Upper lobe of left lung (tissue), 6 donors: ENCODE results near the gene HS3ST3B1. TPM values are rescaled to one million over a fixed set of nuclear protein-coding genes. Genes with fewer than 3 reads are reported as not detected.

ENCODE experiments used
- ATAC-seq, 2 donors: fragments of 200-7000 bp; cut with Tn5 transposase; one replicate each; pipeline ENCODE4 v1.9.1; 2022; ENCODE audit warnings: mild to moderate bottlenecking in 2 of 2, moderate library complexity in 2 of 2; ENCODE audit not compliant: low FRiP score in 2 of 2
- DNase-seq, 2 donors: peaks; one replicate each; pipeline ENCODE4 v3.0.0-alpha.2; 2019 to 2020
- H3K27ac ChIP-seq, 4 donors: fragments of 200-600 bp; sonication (generic); one replicate each; pipeline ENCODE4 v1.5.1; 2016 to 2019
- H3K27me3 ChIP-seq, 4 donors: fragments of 200-600 bp; sonication (generic); one replicate each; pipeline ENCODE4 v1.5.1; 2017 to 2019
- H3K36me3 ChIP-seq, 4 donors: fragments of 200-600 bp; sonication (generic); one replicate each; pipeline ENCODE4 v1.5.1; 2016 to 2019
- H3K4me1 ChIP-seq, 4 donors: fragments of 200-600 bp; sonication (generic); one replicate each; pipeline ENCODE4 v1.5.1; 2018 to 2019
- H3K4me3 ChIP-seq, 4 donors: fragments of 200-600 bp; sonication (generic); one replicate each; pipeline ENCODE4 v1.5.1; 2017 to 2019; ENCODE audit warnings: mild to moderate bottlenecking in 2 of 4, moderate library complexity in 1 of 4
- H3K9me3 ChIP-seq, 4 donors: fragments of 200-600 bp; sonication (generic); one replicate each; pipeline ENCODE4 v1.5.1; 2018 to 2019
- CTCF ChIP-seq, 6 experiments: fragments of 450-650 bp in 4 of 6; fragments of 200-600 bp in 2 of 6; sonication (generic) in 2 of 6; IDR thresholded peaks; one replicate each; pipeline ENCODE4 v1.5.1; 2016 to 2019; ENCODE audit warnings: antibody characterized with exemption in 6 of 6
- EP300 ChIP-seq, 4 donors: sonication (generic); formaldehyde crosslinking; IDR thresholded peaks; one replicate each; pipeline ENCODE4 v1.5.1; 2017; ENCODE audit warnings: antibody characterized with exemption in 4 of 4, control low read depth in 2 of 4
- POLR2A ChIP-seq, 4 donors: fragments of 450-650 bp; IDR thresholded peaks; one replicate each; pipeline ENCODE4 v1.5.1; 2016 to 2017; ENCODE audit warnings: antibody characterized with exemption in 4 of 4, mild to moderate bottlenecking in 2 of 4
- POLR2AphosphoS5 ChIP-seq, 2 donors: sonication (generic); formaldehyde crosslinking; IDR thresholded peaks; one replicate each; pipeline ENCODE4 v1.5.1; 2017; ENCODE audit warnings: antibody characterized with exemption in 2 of 2
- WGBS, 2 donors: methylation state at CpG; one replicate each; pipeline ENCODE4 v1.1.5; 2017 to 2018; 5-methylcytosine and 5-hydroxymethylcytosine counted together
- total RNA-seq, 6 donors: library from RNA; depleted of rRNA in 4 of 6; stranded (reverse); fragments of >200 nt in 4 of 6; gene quantifications; one replicate each; pipeline versions ENCODE4 v1.1.0 to v1.2.1, GENCODE V29; 2016 to 2021
- donor health status: DM: no; HTN: no; CAD: no; lungs with moderate emphysema.
- donor health status: DM: no; HTN: yes; CAD: no; lungs with severe emphysema.

HS3ST3B1 gene
- total RNA-seq, 6 donors from 2014 or later = 2.7 to 7.2 (median 4.3) TPM

- Histone ChIP-seq H3K36me3 (no peaks in the 10 kb centered on the region), H3K27ac (no peak overlapping the region), H3K27me3 (no peaks in the 10 kb centered on the region), H3K9me3 (no peaks in the 10 kb centered on the region), H3K4me3 (no peak overlapping the region), H3K4me1 (peaks cover 0 to 3% (median 0%) of the 10 kb centered on the region in 4 donors)
- ATAC-seq = no peak
- no peak for TF ChIP-seq CTCF (IDR thresholded peaks at IDR 0.05)
- TF ChIP-seq POLR2A (IDR thresholded peaks at IDR 0.05) = no peak
- TF ChIP-seq POLR2AphosphoS5 (IDR thresholded peaks at IDR 0.05) = no peak
- TF ChIP-seq EP300 (IDR thresholded peaks at IDR 0.05) = no peak
- no peak for DNase-seq
- 76 to 84% methylated on average over 3 of the region's 3 CpGs for WGBS, 2 donors
Observed at GRCh38 chr17:14337596-14338079, 36.8 kb downstream of the HS3ST3B1 start.

- 53 to 60% methylated on average over 12 of the region's 12 CpGs for WGBS, 2 donors
- ATAC-seq = no peak
- no peak overlapping the region for H3K4me3 ChIP-seq
- no peaks in the 10 kb centered on the region for H3K9me3 ChIP-seq
- no peaks in the 10 kb centered on the region for H3K4me1 ChIP-seq
- H3K27ac ChIP-seq = no peak overlapping the region
- no peak for DNase-seq
- no peaks in the 10 kb centered on the region for H3K27me3 ChIP-seq
- H3K36me3 ChIP-seq = no peaks in the 10 kb centered on the region
- TF ChIP-seq POLR2AphosphoS5 (IDR thresholded peaks at IDR 0.05) = no peak
- no peak for TF ChIP-seq CTCF (IDR thresholded peaks at IDR 0.05)
- no peak for TF ChIP-seq POLR2A (IDR thresholded peaks at IDR 0.05)
- TF ChIP-seq EP300 (IDR thresholded peaks at IDR 0.05) = no peak
Observed at GRCh38 chr17:14340857-14341754, 40.2 kb downstream of the HS3ST3B1 start.

GRCh38 chr17:14341866-14342265 is 41.0 kb downstream of the HS3ST3B1 start:
- Histone ChIP-seq H3K27me3 (no peaks in the 10 kb centered on the region), H3K4me1 (no peaks in the 10 kb centered on the region), H3K27ac (no peak overlapping the region), H3K36me3 (no peaks in the 10 kb centered on the region), H3K9me3 (no peaks in the 10 kb centered on the region), H3K4me3 (no peak overlapping the region)
- ATAC-seq = no peak
- no peak for TF ChIP-seq POLR2A (IDR thresholded peaks at IDR 0.05)
- no peak for TF ChIP-seq EP300 (IDR thresholded peaks at IDR 0.05)
- no peak for TF ChIP-seq POLR2AphosphoS5 (IDR thresholded peaks at IDR 0.05)
- no peak for TF ChIP-seq CTCF (IDR thresholded peaks at IDR 0.05)
- DNase-seq = no peak
- WGBS, 2 donors = 43 to 63% methylated on average over 5 of the region's 5 CpGs

- no peaks in the 10 kb centered on the region for H3K36me3 ChIP-seq
- H3K27me3 ChIP-seq = no peaks in the 10 kb centered on the region
- H3K4me3 ChIP-seq = no peak overlapping the region
- TF ChIP-seq EP300 (IDR thresholded peaks at IDR 0.05) (no peak), POLR2A (IDR thresholded peaks at IDR 0.05) (no peak), CTCF (IDR thresholded peaks at IDR 0.05) (no peak), POLR2AphosphoS5 (IDR thresholded peaks at IDR 0.05) (no peak)
- peaks cover 0 to 3% (median 0%) of the 10 kb centered on the region in 4 donors for H3K4me1 ChIP-seq
- ATAC-seq = no peak
- WGBS, 2 donors = 72 to 86% methylated on average over 6 of the region's 6 CpGs
- H3K9me3 ChIP-seq = no peaks in the 10 kb centered on the region
- no peak for DNase-seq
- no peak overlapping the region for H3K27ac ChIP-seq
Observed at GRCh38 chr17:14346801-14347200, 45.9 kb downstream of the HS3ST3B1 start.
